GM18873 (cell line): Measurements from ENCODE around the gene EZR.

Source experiments
- ATAC-seq: cut with Tn5 transposase; IDR thresholded peaks from one replicate; pipeline ENCODE4 v1.9.1; 2021; ENCODE audit warnings: mild to moderate bottlenecking, moderate library complexity, moderate number of reproducible peaks; ENCODE audit not compliant: unreplicated experiment, low FRiP score

EZR gene

GRCh38 chr6:158819977-158820622, 932 bp upstream of the EZR start:
- ATAC-seq: no peak

- no peak for ATAC-seq
Measured at GRCh38 chr6:158818581-158819212, 471 bp downstream of the EZR start.

- ATAC-seq: no peak
Measured at GRCh38 chr6:158817728-158818580, 1.2 kb downstream of the EZR start.

- no peak for ATAC-seq
Measured at GRCh38 chr6:158816803-158817727, 2.1 kb downstream of the EZR start.

GRCh38 chr6:158816329-158816728, 2.8 kb downstream of the EZR start:
- no peak for ATAC-seq

- no peak for ATAC-seq
Measured at GRCh38 chr6:158815907-158816306, 3.3 kb downstream of the EZR start.

- ATAC-seq: no peak
Measured at GRCh38 chr6:158815379-158815724, 3.8 kb downstream of the EZR start.

- ATAC-seq: no peak
Measured at GRCh38 chr6:158813032-158813431, 6.1 kb downstream of the EZR start.

- no peak for ATAC-seq
Measured at GRCh38 chr6:158812611-158813010, 6.6 kb downstream of the EZR start.

GRCh38 chr6:158810155-158811095, 8.7 kb downstream of the EZR start:
- ATAC-seq: no peak

GRCh38 chr6:158808941-158809678, 10.1 kb downstream of the EZR start:
- ATAC-seq: peak; percentile 57

GRCh38 chr6:158808442-158808833, 10.7 kb downstream of the EZR start:
- ATAC-seq: no peak

GRCh38 chr6:158807515-158808441, 11.4 kb downstream of the EZR start:
- ATAC-seq: no peak

GRCh38 chr6:158805698-158806377, 13.3 kb downstream of the EZR start:
- ATAC-seq: no peak

GRCh38 chr6:158804207-158804606, 15.0 kb downstream of the EZR start:
- no peak for ATAC-seq

GRCh38 chr6:158803733-158804143, 15.4 kb downstream of the EZR start:
- peak; percentile 50 for ATAC-seq

GRCh38 chr6:158801655-158802294, 17.4 kb downstream of the EZR start:
- no peak for ATAC-seq
